ENCODE measurements around the gene ATP9A.
"Not testable (repeated sequence)": the region's sequence is repeated elsewhere in the genome, so short reads cannot be mapped to it uniquely, and the experiment has no call there.

The ATP9A gene

GRCh38 chr20:51725584-51726176 is 42.5 kb downstream of the ATP9A start:
- no peak for DNase-seq

GRCh38 chr20:51723026-51723425 is 45.2 kb downstream of the ATP9A start:
- DNase-seq: not testable (repeated sequence)

- DNase-seq: not testable (repeated sequence)
Observed at GRCh38 chr20:51722246-51722645, 45.9 kb downstream of the ATP9A start.

GRCh38 chr20:51720854-51721253 is 47.3 kb downstream of the ATP9A start:
- no peak for DNase-seq

- DNase-seq: no peak
Observed at GRCh38 chr20:51720384-51720783, 47.8 kb downstream of the ATP9A start.

GRCh38 chr20:51715856-51716185 is 52.4 kb downstream of the ATP9A start:
- no peak for DNase-seq

- no peak for DNase-seq
Observed at GRCh38 chr20:51715163-51715855, 52.9 kb downstream of the ATP9A start.

GRCh38 chr20:51713213-51713598 is 55.0 kb downstream of the ATP9A start:
- DNase-seq: no peak

- no peak for DNase-seq
Observed at GRCh38 chr20:51712501-51713212, 55.5 kb downstream of the ATP9A start.

- no peak for DNase-seq
Observed at GRCh38 chr20:51711426-51711825, 56.8 kb downstream of the ATP9A start.

- DNase-seq: no peak
Observed at GRCh38 chr20:51710361-51710894, 57.8 kb downstream of the ATP9A start.

- DNase-seq: no peak
Observed at GRCh38 chr20:51705400-51705799, 62.8 kb downstream of the ATP9A start.

- DNase-seq: no peak
Observed at GRCh38 chr20:51703400-51704287, 64.5 kb downstream of the ATP9A start.

- no peak for DNase-seq
Observed at GRCh38 chr20:51702556-51702955, 65.6 kb downstream of the ATP9A start.

- DNase-seq: no peak
Observed at GRCh38 chr20:51700809-51701285, 67.3 kb downstream of the ATP9A start.

GRCh38 chr20:51698252-51698651 is 69.9 kb downstream of the ATP9A start:
- DNase-seq: no peak

GRCh38 chr20:51697096-51697826 is 70.9 kb downstream of the ATP9A start:
- no peak for DNase-seq

GRCh38 chr20:51696304-51697071 is 71.7 kb downstream of the ATP9A start:
- DNase-seq: no peak

- no peak for DNase-seq
Observed at GRCh38 chr20:51695574-51696303, 72.5 kb downstream of the ATP9A start.

- no peak for DNase-seq
Observed at GRCh38 chr20:51692806-51693400, 75.3 kb downstream of the ATP9A start.
